Activated T-helper 2 cell treated with anti-CD3 and anti-CD28 coated beads, Interferon-gamma antibody, Interleukin-2, Interleukin-4, amounts not matched to agents 10 μg/mL and 5 μg/mL and 100 μg/mL, durations not matched to agents 14 hours and 24 hours and 36 hours (primary cell): ENCODE data around the gene MRPL37. TPM values are rescaled to one million over a fixed set of nuclear protein-coding genes. Genes with fewer than 3 reads are reported as not detected.
"Not testable (repeated sequence)": the region's sequence is repeated elsewhere in the genome, so short reads cannot be mapped to it uniquely, and the experiment has no call there.

Experiments used
- DNase-seq: peaks from one replicate; pipeline ENCODE4 v3.0.0; 2021; ENCODE audit warnings: low spot score
- H3K27ac Mint-ChIP-seq: one replicate; pipeline ENCODE4 v1.8.0; 2021; ENCODE audit warnings: mixed read lengths
- H3K27me3 Mint-ChIP-seq: one replicate; pipeline ENCODE4 v1.8.0; 2021; ENCODE audit warnings: low read depth, mixed read lengths
- H3K36me3 Mint-ChIP-seq: one replicate; pipeline ENCODE4 v1.8.0; 2021; ENCODE audit warnings: low read depth, mixed read lengths
- H3K4me1 Mint-ChIP-seq: one replicate; pipeline ENCODE4 v1.8.0; 2021; ENCODE audit warnings: low read depth, mixed read lengths
- H3K4me3 Mint-ChIP-seq: one replicate; pipeline ENCODE4 v1.8.0; 2021; ENCODE audit warnings: low read depth, mild to moderate bottlenecking, moderate library complexity, mixed read lengths
- H3K9me3 Mint-ChIP-seq: one replicate; pipeline ENCODE4 v1.8.0; 2021; ENCODE audit warnings: mixed read lengths
- intact Hi-C: fragments of 100-400 bp; cut with micrococcal nuclease; formaldehyde crosslinking; loops from one replicate; pipeline ENCODE4 v1.15.1; 2023
- total RNA-seq: library from RNA; stranded (reverse); gene quantifications from 2 replicates; pipeline ENCODE4 v1.2.3, GENCODE V29; 2022

Gene MRPL37
- total RNA-seq, 1 donor from 2014 or later = 130 TPM

DNA sequence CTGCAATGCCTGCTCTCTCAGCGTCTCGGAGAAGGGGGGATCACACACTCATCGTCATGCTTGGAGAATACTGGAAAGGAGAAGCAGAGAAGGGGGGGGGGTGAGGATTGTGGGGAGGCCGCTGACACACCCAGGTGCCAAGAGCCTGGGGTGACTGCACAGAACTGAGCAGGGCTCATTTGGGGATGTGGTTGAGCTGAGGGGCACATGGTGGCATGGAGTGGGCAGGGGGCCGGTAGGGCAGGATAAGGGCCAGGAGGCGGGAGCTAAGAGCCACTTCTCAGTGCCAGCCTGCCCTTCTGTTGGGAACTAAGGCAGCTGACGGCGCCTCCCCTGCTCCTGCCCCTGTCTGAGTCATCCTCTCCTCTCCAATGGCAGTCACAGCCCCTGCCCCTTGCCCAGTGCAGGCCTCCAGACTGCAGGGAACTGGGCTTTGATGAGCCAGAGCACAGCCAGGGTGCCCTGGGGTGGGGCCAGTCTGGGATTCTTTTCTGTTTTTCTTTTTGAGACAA, 27.2 kb downstream of the MRPL37 start:
- no peak overlapping the region for H3K4me3 Mint-ChIP-seq

DNA sequence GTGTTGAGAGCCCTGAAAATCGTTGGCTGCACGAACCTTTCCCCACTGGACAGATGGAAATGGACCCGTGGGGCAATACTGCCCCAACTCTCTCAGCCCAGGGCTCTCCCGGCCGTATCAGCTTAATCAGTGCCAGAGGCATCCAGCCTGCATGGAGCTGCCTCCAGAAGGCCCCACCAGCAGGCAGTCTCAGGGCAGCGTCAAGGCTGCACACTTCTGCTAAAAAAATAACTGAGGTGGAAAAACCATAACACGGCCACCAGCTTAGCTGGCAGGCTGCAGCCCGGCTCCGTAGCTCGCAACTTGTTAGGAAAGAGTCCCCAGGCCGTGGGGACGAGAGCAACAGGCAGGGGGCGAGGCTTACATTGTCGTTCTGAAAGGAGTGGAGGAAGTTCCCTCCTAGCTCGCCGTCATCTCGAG, 27.9 kb downstream of the MRPL37 start:
- intact Hi-C loops = no loop called here
- no peaks in the 10 kb centered on the region for H3K9me3 Mint-ChIP-seq

More for the DNA sequence above, 27.2 kb downstream of the MRPL37 start:
- no peak overlapping the region for H3K27ac Mint-ChIP-seq
- no peaks in the 10 kb centered on the region for H3K9me3 Mint-ChIP-seq
- H3K4me1 Mint-ChIP-seq = peaks cover 29% of the 10 kb centered on the region
- intact Hi-C loops = no loop called here
- no peaks in the 10 kb centered on the region for H3K27me3 Mint-ChIP-seq
- H3K36me3 Mint-ChIP-seq = peaks cover 42% of the 10 kb centered on the region
- no peak for DNase-seq

DNA sequence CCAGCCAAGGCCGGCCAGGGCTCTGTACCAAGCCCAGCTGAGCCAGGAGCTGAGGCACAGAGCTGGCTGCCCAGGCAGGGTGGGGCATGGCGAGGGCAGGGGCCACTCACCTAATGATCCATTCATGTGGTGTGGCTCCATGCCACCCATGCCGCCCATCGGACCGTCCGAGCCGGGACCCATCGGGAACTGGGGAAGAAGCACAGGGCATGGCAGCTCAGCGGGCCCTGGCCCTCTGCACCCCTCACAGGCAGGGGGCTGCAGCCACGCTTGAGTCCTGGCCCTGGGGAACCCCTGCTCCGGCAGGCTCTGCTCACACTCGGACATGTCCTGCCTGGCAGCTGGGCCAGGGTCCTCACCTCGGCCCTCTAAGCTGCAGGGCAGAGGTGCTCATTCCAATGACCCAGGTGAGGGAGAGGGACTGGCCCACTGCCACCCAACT, 28.7 kb downstream of the MRPL37 start:
- H3K4me3 Mint-ChIP-seq = no peak overlapping the region
- H3K4me1 Mint-ChIP-seq = peaks cover 29% of the 10 kb centered on the region
- no peak overlapping the region for H3K27ac Mint-ChIP-seq
- H3K9me3 Mint-ChIP-seq = no peaks in the 10 kb centered on the region
- H3K27me3 Mint-ChIP-seq = no peaks in the 10 kb centered on the region
- intact Hi-C loops = loop anchor here (1.0 kb wide), 2 partner anchors 28 to 47 kb away; partner anchors contain the start of genes CYB5RL and MRPL37
- DNase-seq = no peak
- peaks cover 38% of the 10 kb centered on the region for H3K36me3 Mint-ChIP-seq

More for the DNA sequence above, 27.9 kb downstream of the MRPL37 start:
- Mint-ChIP-seq H3K36me3 (peaks cover 39% of the 10 kb centered on the region), H3K4me3 (no peak overlapping the region), H3K27me3 (no peaks in the 10 kb centered on the region), H3K4me1 (peaks cover 29% of the 10 kb centered on the region), H3K27ac (peak overlapping the region; percentile 59)
- no peak for DNase-seq

DNA sequence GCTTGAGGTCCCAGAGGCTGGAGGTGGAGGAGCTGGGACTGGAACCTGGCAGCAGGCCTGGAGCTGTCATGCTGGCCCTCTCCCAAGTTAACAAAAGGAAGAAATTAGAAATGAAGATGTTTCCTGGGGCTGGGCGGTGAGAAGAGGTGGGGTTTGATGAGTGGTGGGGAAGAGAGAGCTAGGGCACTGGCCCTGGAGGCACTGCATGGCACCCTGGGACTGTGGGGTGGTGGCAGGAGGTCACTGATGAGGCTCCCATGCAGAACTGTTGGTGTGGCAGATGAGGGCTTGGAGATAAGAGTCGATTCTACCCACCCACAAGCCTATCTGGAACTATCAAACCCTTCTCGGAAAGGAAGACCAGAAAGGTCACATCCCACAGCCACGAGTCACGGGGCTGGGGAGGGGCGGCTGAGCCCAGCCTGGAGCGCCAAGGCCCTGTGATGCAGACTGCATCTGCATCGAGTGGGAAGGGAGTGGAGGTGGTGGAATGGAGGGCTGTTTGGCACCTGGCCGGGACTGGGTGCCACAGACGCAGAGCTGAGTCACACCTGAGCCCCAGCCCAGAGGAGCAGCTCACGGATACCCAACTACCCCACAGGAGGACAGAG, 29.4 kb downstream of the MRPL37 start:
- intact Hi-C loops = loop anchor here (1.0 kb wide), 2 partner anchors 29 to 48 kb away; partner anchors contain the start of genes CYB5RL and MRPL37
- H3K4me1 Mint-ChIP-seq = peaks cover 29% of the 10 kb centered on the region
- H3K9me3 Mint-ChIP-seq = no peaks in the 10 kb centered on the region
- H3K27me3 Mint-ChIP-seq = no peaks in the 10 kb centered on the region
- H3K27ac Mint-ChIP-seq = peak overlapping the region; percentile 66
- H3K4me3 Mint-ChIP-seq = peak overlapping the region; percentile 64
- peaks cover 37% of the 10 kb centered on the region for H3K36me3 Mint-ChIP-seq
- peak; percentile 23 for DNase-seq

DNA sequence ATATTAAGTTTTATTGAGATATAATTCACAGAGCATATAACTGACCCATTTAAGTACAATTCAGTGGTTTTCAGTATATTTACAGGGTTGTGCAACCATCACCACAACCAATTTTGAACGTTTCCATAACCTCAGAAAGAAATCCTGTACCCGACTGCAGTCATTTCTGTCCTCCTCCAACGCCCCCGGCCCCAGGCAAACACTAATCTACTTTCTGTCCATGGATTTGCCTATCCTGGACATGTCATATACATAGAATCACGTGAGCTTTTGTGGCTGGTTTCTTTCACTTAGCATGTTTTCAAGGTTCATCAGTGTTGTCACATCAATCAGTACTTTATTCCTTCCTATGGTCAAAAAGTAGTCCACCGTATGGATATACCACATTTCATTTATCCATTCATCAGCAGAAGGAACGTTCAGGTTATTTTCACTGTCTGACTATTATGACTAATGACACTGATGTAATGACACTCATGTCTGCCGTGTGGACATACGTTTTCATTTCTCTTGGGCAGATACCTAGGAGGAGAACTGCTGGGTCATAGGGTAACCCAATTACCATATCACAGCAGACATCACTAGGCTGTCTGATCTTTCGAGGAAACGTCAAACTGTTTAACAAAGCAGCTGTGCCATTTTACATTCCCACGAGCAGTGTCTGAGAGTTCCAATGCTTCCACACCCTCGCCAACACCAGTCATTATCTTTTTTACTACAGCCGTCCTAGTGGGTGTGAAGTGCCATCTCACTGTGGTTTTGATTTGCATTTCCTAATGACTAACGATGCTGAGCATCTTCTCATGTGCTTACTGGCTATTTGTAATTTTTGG, 30.8 kb downstream of the MRPL37 start:
- Mint-ChIP-seq H3K4me1 (peaks cover 29% of the 10 kb centered on the region), H3K4me3 (peak overlapping the region; percentile 52), H3K9me3 (no peaks in the 10 kb centered on the region), H3K36me3 (peaks cover 36% of the 10 kb centered on the region), H3K27me3 (no peaks in the 10 kb centered on the region), H3K27ac (peak overlapping the region; percentile 69)
- DNase-seq = no peak
- intact Hi-C loops = loop anchor here (1.0 to 5.0 kb wide), 6 partner anchors 46 to 258 kb away; partner anchors contain the start of genes TCEANC2 and TMEM59

DNA sequence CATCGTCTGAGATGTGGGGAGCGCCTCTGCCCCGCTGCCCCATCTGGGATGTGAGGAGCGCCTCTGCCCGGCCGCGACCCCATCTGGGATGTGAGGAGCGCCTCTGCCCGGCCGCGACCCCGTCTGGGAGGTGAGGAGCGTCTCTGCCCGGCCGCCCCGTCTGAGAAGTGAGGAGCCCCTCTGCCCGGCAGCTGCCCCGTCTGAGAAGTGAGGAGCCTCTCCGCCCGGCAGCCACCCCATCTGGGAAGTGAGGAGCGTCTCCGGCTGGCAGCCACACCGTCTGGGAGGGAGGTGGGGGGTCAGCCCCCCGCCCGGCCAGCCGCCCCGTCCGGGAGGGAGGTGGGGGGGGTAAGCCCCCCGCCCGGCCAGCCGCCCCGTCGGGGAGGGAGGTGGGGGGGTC, 33.2 kb downstream of the MRPL37 start:
- Mint-ChIP-seq H3K36me3 (peaks cover 36% of the 10 kb centered on the region), H3K4me1 (peaks cover 23% of the 10 kb centered on the region)
- intact Hi-C loops = loop anchor here (5.0 kb wide), 1 partner anchor 181 kb away; the partner anchor contains the start of genes TCEANC2 and TMEM59
- H3K27me3 Mint-ChIP-seq, H3K27ac Mint-ChIP-seq, H3K4me3 Mint-ChIP-seq, H3K9me3 Mint-ChIP-seq, DNase-seq: not testable (repeated sequence)

DNA sequence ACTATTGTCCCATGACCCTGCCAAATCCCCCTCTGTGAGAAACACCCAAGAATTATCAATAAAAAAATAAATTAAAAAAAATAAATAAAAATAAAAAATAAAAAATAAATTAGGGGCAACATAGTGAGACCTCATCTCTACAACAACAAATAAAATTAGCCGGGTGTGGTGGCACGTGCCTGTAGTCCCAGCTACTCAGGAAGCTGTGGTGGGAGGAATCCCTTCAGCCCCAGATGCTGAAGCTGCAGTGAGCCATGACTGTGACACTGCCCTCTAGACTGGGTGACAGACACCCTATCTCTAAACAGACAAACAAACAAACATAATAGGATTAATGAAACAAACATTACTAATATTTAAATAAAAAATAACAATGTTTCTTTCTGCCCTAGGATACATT, 34.3 kb downstream of the MRPL37 start:
- Mint-ChIP-seq H3K4me3 (no peak overlapping the region), H3K36me3 (peaks cover 37% of the 10 kb centered on the region), H3K9me3 (no peaks in the 10 kb centered on the region), H3K4me1 (peaks cover 17% of the 10 kb centered on the region), H3K27ac (no peak overlapping the region), H3K27me3 (no peaks in the 10 kb centered on the region)
- DNase-seq = no peak
- intact Hi-C loops = loop anchor here (5.0 kb wide), 1 partner anchor 182 kb away; the partner anchor contains the start of genes TCEANC2 and TMEM59

DNA sequence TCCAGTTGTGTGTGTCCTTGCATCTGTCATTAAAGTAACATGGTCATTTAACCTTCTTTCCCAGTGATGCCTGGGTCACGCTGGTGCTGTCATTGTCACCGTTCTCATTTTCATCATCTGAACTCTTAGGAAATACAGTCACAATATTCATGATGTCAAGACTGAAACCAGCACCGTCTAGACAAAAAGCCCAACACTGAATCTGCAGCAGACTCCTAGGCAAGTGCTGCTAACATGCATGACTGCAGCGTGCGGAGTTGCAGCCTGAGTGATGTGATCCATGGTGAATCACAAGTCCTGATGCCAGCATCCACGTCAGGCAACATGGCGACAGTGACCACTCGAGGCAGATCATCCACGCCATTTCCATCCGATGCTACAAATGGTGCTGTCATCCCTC, 37.6 kb downstream of the MRPL37 start:
- Mint-ChIP-seq H3K9me3 (no peaks in the 10 kb centered on the region), H3K4me3 (no peak overlapping the region), H3K4me1 (peaks cover 2% of the 10 kb centered on the region), H3K36me3 (peaks cover 21% of the 10 kb centered on the region), H3K27ac (no peak overlapping the region), H3K27me3 (no peaks in the 10 kb centered on the region)
- no peak for DNase-seq
- intact Hi-C loops = no loop called here

DNA sequence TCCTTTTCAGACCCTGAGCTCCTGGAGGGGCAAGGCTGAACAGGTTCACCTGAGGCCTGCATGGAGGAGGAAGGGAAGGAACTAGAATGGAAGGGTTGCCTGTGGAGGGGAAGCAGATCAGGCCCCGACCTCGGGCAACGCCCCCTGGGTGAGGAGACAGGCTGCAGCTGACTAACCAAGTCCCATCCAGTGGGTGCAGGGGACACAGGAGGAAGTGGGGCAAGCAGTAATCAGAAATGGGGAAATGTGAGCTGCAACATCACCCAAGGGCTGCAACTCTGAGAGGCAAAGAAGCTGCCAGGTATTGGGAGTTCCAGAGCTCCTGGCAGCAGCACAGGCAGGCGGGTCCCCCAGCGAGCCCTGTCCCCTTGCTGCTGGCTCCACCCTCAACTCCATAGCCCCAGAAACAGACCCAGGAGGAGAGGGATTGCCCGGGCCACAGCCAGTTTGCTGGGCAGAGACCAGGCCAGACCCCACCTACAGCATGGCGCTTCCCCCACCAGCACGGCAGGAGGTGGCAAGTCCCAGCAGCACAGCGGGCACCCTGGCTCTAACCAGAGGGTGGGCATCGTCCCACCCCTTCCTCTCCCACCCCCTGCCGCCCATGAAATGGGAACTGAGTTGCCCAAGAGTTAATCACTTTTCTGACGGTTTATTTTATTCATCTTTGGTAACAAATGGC, 38.5 kb downstream of the MRPL37 start:
- H3K4me3 Mint-ChIP-seq = no peak overlapping the region
- intact Hi-C loops = no loop called here

DNA sequence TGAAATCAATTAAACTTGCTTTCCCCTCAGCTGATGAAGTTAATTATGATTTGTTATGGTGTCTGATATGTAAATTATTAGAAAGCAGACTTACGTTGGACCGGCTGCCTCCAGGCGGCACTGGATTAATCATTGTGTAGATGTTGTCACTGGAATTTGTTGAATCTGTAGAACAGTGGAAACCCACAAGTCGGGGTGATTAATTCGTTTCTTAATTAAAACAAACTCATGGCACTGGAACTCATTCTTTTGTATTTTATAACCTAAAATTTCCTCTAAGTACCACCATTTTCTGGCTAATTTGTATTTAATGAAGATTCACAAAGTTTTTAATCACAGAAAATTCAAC, 39.0 kb downstream of the MRPL37 start:
- Mint-ChIP-seq H3K4me3 (no peak overlapping the region), H3K27me3 (no peaks in the 10 kb centered on the region), H3K9me3 (no peaks in the 10 kb centered on the region), H3K36me3 (peaks cover 24% of the 10 kb centered on the region), H3K4me1 (peaks cover 2% of the 10 kb centered on the region), H3K27ac (no peak overlapping the region)
- DNase-seq = no peak
- intact Hi-C loops = no loop called here

More for the DNA sequence above, 38.5 kb downstream of the MRPL37 start:
- DNase-seq = no peak
- no peaks in the 10 kb centered on the region for H3K9me3 Mint-ChIP-seq
- no peak overlapping the region for H3K27ac Mint-ChIP-seq
- H3K36me3 Mint-ChIP-seq = peaks cover 24% of the 10 kb centered on the region
- H3K4me1 Mint-ChIP-seq = peaks cover 2% of the 10 kb centered on the region
- H3K27me3 Mint-ChIP-seq = no peaks in the 10 kb centered on the region

DNA sequence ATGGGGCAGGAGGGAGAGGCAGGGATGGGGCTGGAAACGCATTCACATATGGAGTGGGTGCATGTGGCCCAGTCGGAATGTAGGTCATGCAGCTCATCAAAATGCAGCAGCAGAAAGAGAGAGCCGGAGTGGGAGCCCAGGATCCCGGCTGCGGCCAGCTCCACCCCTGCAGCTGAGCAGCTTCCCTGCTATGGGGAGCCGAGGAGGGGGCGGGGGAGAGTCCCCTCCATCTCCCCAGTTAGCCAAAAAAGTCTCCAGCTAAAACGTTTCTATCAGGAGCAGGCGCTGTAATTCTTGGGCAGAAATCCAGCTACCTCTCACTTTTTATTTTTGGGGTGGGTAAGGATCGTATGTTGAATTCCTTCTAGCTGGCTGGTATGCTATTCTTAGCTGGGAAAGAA, 39.7 kb downstream of the MRPL37 start:
- Mint-ChIP-seq H3K9me3 (no peaks in the 10 kb centered on the region), H3K27me3 (no peaks in the 10 kb centered on the region), H3K27ac (no peak overlapping the region), H3K4me3 (no peak overlapping the region), H3K36me3 (peaks cover 25% of the 10 kb centered on the region), H3K4me1 (peaks cover 2% of the 10 kb centered on the region)
- no peak for DNase-seq
- intact Hi-C loops = no loop called here

DNA sequence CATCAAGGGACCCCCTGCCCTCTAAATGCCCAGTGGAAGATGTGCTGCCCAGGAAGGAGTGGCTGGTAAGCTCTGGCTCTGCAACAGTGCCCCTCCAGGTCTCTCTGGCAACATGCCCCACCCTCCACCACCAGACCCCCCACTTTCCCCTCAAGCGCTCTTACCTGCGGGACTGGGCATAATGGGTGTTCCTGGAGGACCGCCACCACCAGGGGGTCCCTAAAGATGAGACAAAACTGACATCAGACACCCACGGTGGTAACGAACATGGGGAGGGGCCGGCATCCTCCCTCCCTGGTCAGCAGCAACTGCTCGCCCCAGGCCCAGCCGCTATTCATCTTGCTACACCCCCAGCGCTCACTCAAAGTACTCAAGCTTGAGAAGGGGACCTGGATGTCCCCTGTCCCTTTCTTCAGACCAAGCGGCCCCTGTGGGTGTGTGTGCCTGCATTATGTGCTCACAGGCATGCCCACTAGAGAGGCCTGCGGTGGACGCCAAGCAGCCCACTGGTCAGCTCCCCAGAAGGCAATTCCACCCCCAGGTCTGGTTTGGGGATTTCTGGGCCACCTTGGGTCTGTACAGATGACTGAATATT, 40.9 kb downstream of the MRPL37 start:
- peaks cover 2% of the 10 kb centered on the region for H3K4me1 Mint-ChIP-seq

More for the DNA sequence above, 40.9 kb downstream of the MRPL37 start:
- no peak for DNase-seq
- intact Hi-C loops = no loop called here
- H3K9me3 Mint-ChIP-seq = no peaks in the 10 kb centered on the region
- H3K27ac Mint-ChIP-seq = no peak overlapping the region
- H3K27me3 Mint-ChIP-seq = no peaks in the 10 kb centered on the region
- no peak overlapping the region for H3K4me3 Mint-ChIP-seq
- peaks cover 25% of the 10 kb centered on the region for H3K36me3 Mint-ChIP-seq
